ENCODE results near the gene PLEKHG4B. TPM values are rescaled to one million over a fixed set of nuclear protein-coding genes. Genes with fewer than 3 reads are reported as not detected.

PLEKHG4B gene
- polyA plus RNA-seq, 1 of the 3 experiments (the other 2 are of a cell fraction): 0.18 TPM

GRCh38 chr5:178110-178509 is 86.1 kb downstream of the PLEKHG4B start:
- Histone ChIP-seq H3K9ac (no peak overlapping the region), H3K27ac (ENCODE audit: low read depth in 2 of 2, low read length in 1 of 2) (no peak overlapping the region), H4K20me1 (ENCODE audit: insufficient read depth) (no peaks in the 10 kb centered on the region), H3K36me3 (replicated peaks in 1 of 2; ENCODE audit: control insufficient read depth in 1 of 2, insufficient read depth in 2 of 2, low read length in 1 of 2) (no peaks in the 10 kb centered on the region), H3K9me2 (no peaks in the 10 kb centered on the region), H3F3A (replicated peaks; ENCODE audit: insufficient read depth) (no peaks in the 10 kb centered on the region), H3K4me3 (ENCODE audit: low read depth in 2 of 2, low read length in 1 of 2) (no peak overlapping the region), H3K9me3 (no peaks in the 10 kb centered on the region), H3K4me1 (ENCODE audit: control insufficient read depth in 1 of 2, insufficient read depth in 2 of 2, low read depth in 1 of 2, low read length in 1 of 2) (peaks cover 0 to 9% of the 10 kb centered on the region in 2 experiments; a peak in 1 of 4 replicates), H3K79me2 (ENCODE audit: insufficient read depth) (no peaks in the 10 kb centered on the region), H2AFZ (ENCODE audit: low read depth) (no peak overlapping the region), H3K27me3 (ENCODE audit: insufficient read depth) (peaks cover 3% of the 10 kb centered on the region; the same call in 1 of the 2 replicates), H3K4me2 (no peak overlapping the region)
- ChIA-PET POLR2A (no interaction called here), CTCF (interaction anchor here (1.1 kb wide), 1 partner anchor 10 kb away, joined by 5 read pairs; no protein-coding TSS in a partner anchor)
- WGBS (ENCODE audit: low lambda C conversion rate): 51% methylated on average over 5 of the region's 5 CpGs
- no peak for TF ChIP-seq EP300 (IDR thresholded peaks at IDR 0.05; ENCODE audit: borderline replicate concordance in 1 of 2, low read depth in 1 of 2, low read length in 1 of 2)
- no peak for DNase-seq

- Histone ChIP-seq H3F3A (replicated peaks; ENCODE audit: insufficient read depth) (no peaks in the 10 kb centered on the region), H3K36me3 (replicated peaks in 1 of 2; ENCODE audit: control insufficient read depth in 1 of 2, insufficient read depth in 2 of 2, low read length in 1 of 2) (no peaks in the 10 kb centered on the region), H3K9ac (no peak overlapping the region), H3K4me3 (ENCODE audit: low read depth in 2 of 2, low read length in 1 of 2) (no peak overlapping the region), H4K20me1 (ENCODE audit: insufficient read depth) (no peaks in the 10 kb centered on the region), H3K9me3 (no peaks in the 10 kb centered on the region), H3K79me2 (ENCODE audit: insufficient read depth) (no peaks in the 10 kb centered on the region), H3K27ac (ENCODE audit: low read depth in 2 of 2, low read length in 1 of 2) (no peak overlapping the region), H3K9me2 (no peaks in the 10 kb centered on the region), H3K4me1 (ENCODE audit: control insufficient read depth in 1 of 2, insufficient read depth in 2 of 2, low read depth in 1 of 2, low read length in 1 of 2) (peaks cover 0 to 9% of the 10 kb centered on the region in 2 experiments; a peak in 1 of 4 replicates), H3K4me2 (no peak overlapping the region), H3K27me3 (ENCODE audit: insufficient read depth) (peaks cover 3% of the 10 kb centered on the region; the same call in 1 of the 2 replicates), H2AFZ (ENCODE audit: low read depth) (no peak overlapping the region)
- no peak for DNase-seq
- 85% methylated on average over 5 of the region's 9 CpGs for whole genome bisulfite sequencing (ENCODE audit: low lambda C conversion rate)
- ChIA-PET CTCF (interaction anchor here (1.1 to 1.6 kb wide), 2 partner anchors 9 kb away, joined by 4 to 5 read pairs; no protein-coding TSS in a partner anchor), POLR2A (no interaction called here)
- no peak for TF ChIP-seq SMC3 (IDR thresholded peaks at IDR 0.05; ENCODE audit: low read depth, low read length)
- TF ChIP-seq USF1 (IDR thresholded peaks at IDR 0.05; ENCODE audit: borderline replicate concordance, low read depth): no peak
- no peak for TF ChIP-seq RCOR1 (IDR thresholded peaks at IDR 0.05; ENCODE audit: low read length)
- TF ChIP-seq CTCF (IDR thresholded peaks at IDR 0.05): no peak
- no peak for TF ChIP-seq CHD2 (IDR thresholded peaks at IDR 0.05; ENCODE audit: low read length, partially characterized antibody)
- no peak for TF ChIP-seq YY1 (IDR thresholded peaks at IDR 0.05; ENCODE audit: low read depth)
- no peak for TF ChIP-seq FOXJ3 (CRISPR knock-in tag; IDR thresholded peaks at IDR 0.05)
- TF ChIP-seq MAX (IDR thresholded peaks at IDR 0.05; ENCODE audit: low read depth): no peak
- TF ChIP-seq MXI1 (IDR thresholded peaks at IDR 0.05; ENCODE audit: low read depth, low read length): no peak
- TF ChIP-seq TAF1 (IDR thresholded peaks at IDR 0.05; ENCODE audit: borderline replicate concordance, low read depth, low read length): no peak
- TF ChIP-seq POLR2AphosphoS5 (IDR thresholded peaks at IDR 0.05; ENCODE audit: low read depth, low read length): no peak
- no peak for TF ChIP-seq PBX3 (IDR thresholded peaks at IDR 0.05)
- no peak for TF ChIP-seq USF2 (IDR thresholded peaks at IDR 0.05; ENCODE audit: borderline replicate concordance, low read depth, low read length)
- TF ChIP-seq FOXM1 (IDR thresholded peaks at IDR 0.05; ENCODE audit: low read depth): no peak
- TF ChIP-seq REST (IDR thresholded peaks at IDR 0.05; ENCODE audit: low read depth, low read length): no peak
Measured at GRCh38 chr5:179401-179800, 87.4 kb downstream of the PLEKHG4B start.

All from SK-N-SH (cell line).